ENCODE data around the gene ZSWIM5.

ZSWIM5 gene

GRCh38 chr1:45107782-45108181 lies 98.6 kb downstream of the ZSWIM5 start:
- TF ChIP-seq CTCF (IDR thresholded peaks at IDR 0.05): no peak

GRCh38 chr1:45103534-45103933 lies 102.9 kb downstream of the ZSWIM5 start:
- no peak for TF ChIP-seq CTCF (IDR thresholded peaks at IDR 0.05)

GRCh38 chr1:45101947-45102346 lies 104.5 kb downstream of the ZSWIM5 start:
- TF ChIP-seq CTCF (IDR thresholded peaks at IDR 0.05): no peak

- no peak for TF ChIP-seq CTCF (IDR thresholded peaks at IDR 0.05)
These were observed 108.5 kb downstream of the ZSWIM5 start for GRCh38 chr1:45097944-45098343.

- TF ChIP-seq CTCF (IDR thresholded peaks at IDR 0.05): no peak
These were observed 109.3 kb downstream of the ZSWIM5 start for GRCh38 chr1:45097079-45097478.

- no peak for TF ChIP-seq CTCF (IDR thresholded peaks at IDR 0.05)
These were observed 111.0 kb downstream of the ZSWIM5 start for GRCh38 chr1:45095450-45095849.

GRCh38 chr1:45093334-45093733 lies 113.1 kb downstream of the ZSWIM5 start:
- TF ChIP-seq CTCF (IDR thresholded peaks at IDR 0.05): no peak

- no peak for TF ChIP-seq CTCF (IDR thresholded peaks at IDR 0.05)
These were observed 116.7 kb downstream of the ZSWIM5 start for GRCh38 chr1:45089711-45090110.
